Uterus (tissue), 4 donors: ENCODE measurements around the gene TMX4. TPM values are rescaled to one million over a fixed set of nuclear protein-coding genes. Genes with fewer than 3 reads are reported as not detected.

Source experiments
- DNase-seq, 2 donors: peaks; one replicate each; pipeline ENCODE4 v3.0.0-alpha.2; 2019 to 2020
- H3K27ac ChIP-seq, 2 donors: fragments of 200-600 bp; sonication (generic); 1 replicate in 1 of 2; 2 replicates in 1 of 2; pipeline ENCODE4 v1.5.1; 2016 to 2018
- H3K27me3 ChIP-seq, 2 donors: fragments of 200-600 bp; sonication (generic); one replicate each; pipeline ENCODE4 v1.5.1; 2018 to 2019; ENCODE audit warnings: control low read depth in 1 of 2
- H3K36me3 ChIP-seq, 2 donors: fragments of 200-600 bp; sonication (generic); one replicate each; pipeline ENCODE4 v1.5.1; 2019; ENCODE audit warnings: control low read depth in 1 of 2
- H3K4me1 ChIP-seq, 2 donors: fragments of 200-600 bp; sonication (generic); one replicate each; pipeline ENCODE4 v1.5.1; 2018 to 2019; ENCODE audit warnings: control low read depth in 1 of 2
- H3K4me3 ChIP-seq, 2 donors: fragments of 200-600 bp; sonication (generic); 1 replicate in 1 of 2; 2 replicates in 1 of 2; pipeline ENCODE4 v1.5.1; 2018 to 2019; ENCODE audit warnings: mild to moderate bottlenecking in 1 of 2
- H3K9me3 ChIP-seq, 2 donors: fragments of 200-600 bp; sonication (generic); one replicate each; pipeline ENCODE4 v1.5.1; 2019; ENCODE audit warnings: control low read depth in 1 of 2
- CTCF ChIP-seq, 4 experiments: fragments of 200-600 bp in 2 of 4; fragments of 450-650 bp in 2 of 4; sonication (generic) in 2 of 4; IDR thresholded peaks; one replicate each; pipeline ENCODE4 v1.5.1; 2016 to 2019; ENCODE audit warnings: antibody characterized with exemption in 4 of 4, mild to moderate bottlenecking in 2 of 4, moderate library complexity in 1 of 4
- POLR2A ChIP-seq, 2 donors: fragments of 450-650 bp; IDR thresholded peaks; one replicate each; pipeline ENCODE4 v1.6.1; 2016; ENCODE audit warnings: antibody characterized with exemption in 2 of 2, mild to moderate bottlenecking in 1 of 2, moderate library complexity in 1 of 2
- intact Hi-C: fragments of 100-400 bp; cut with DNase I; formaldehyde crosslinking; loops from one replicate; pipeline ENCODE4 v1.15.1; 2023; ENCODE audit warnings: low total_unique reads
- total RNA-seq, 4 donors: library from RNA; depleted of rRNA in 3 of 4; stranded (reverse); fragments of >200 nt in 3 of 4; gene quantifications; one replicate each; pipeline versions ENCODE4 v1.1.0 to v1.2.4, GENCODE V29; 2014 to 2023
- donor health status: DM: yes; HTN: yes; CAD: no.

The TMX4 gene
- total RNA-seq, 4 donors from 2014 or later = 36.1 to 104 (median 64.9) TPM

- no peaks in the 10 kb centered on the region for H3K9me3 ChIP-seq
- no peak overlapping the region for H3K4me3 ChIP-seq
- TF ChIP-seq POLR2A (IDR thresholded peaks at IDR 0.05) (no peak), CTCF (IDR thresholded peaks at IDR 0.05) (no peak)
- no peak overlapping the region for H3K27ac ChIP-seq
- H3K36me3 ChIP-seq = no peaks in the 10 kb centered on the region
- no peaks in the 10 kb centered on the region for H3K4me1 ChIP-seq
- no peak for DNase-seq
- no peaks in the 10 kb centered on the region for H3K27me3 ChIP-seq
- intact Hi-C loops = no loop called here
These were observed 42.4 kb upstream of the TMX4 start for GRCh38 chr20:8061861-8062518.

- TF ChIP-seq POLR2A (IDR thresholded peaks at IDR 0.05) (no peak), CTCF (IDR thresholded peaks at IDR 0.05) (no peak)
- Histone ChIP-seq H3K27ac (no peak overlapping the region), H3K36me3 (no peaks in the 10 kb centered on the region), H3K4me3 (no peak overlapping the region), H3K9me3 (no peaks in the 10 kb centered on the region), H3K27me3 (no peaks in the 10 kb centered on the region), H3K4me1 (no peaks in the 10 kb centered on the region)
- intact Hi-C loops = no loop called here
- DNase-seq = no peak
These were observed 41.4 kb upstream of the TMX4 start for GRCh38 chr20:8060977-8061376.

- H3K27ac ChIP-seq = no peak overlapping the region
- intact Hi-C loops = no loop called here
- TF ChIP-seq POLR2A (IDR thresholded peaks at IDR 0.05) (no peak), CTCF (IDR thresholded peaks at IDR 0.05) (no peak)
- H3K36me3 ChIP-seq = no peaks in the 10 kb centered on the region
- no peak overlapping the region for H3K4me3 ChIP-seq
- H3K4me1 ChIP-seq = no peaks in the 10 kb centered on the region
- no peaks in the 10 kb centered on the region for H3K27me3 ChIP-seq
- no peaks in the 10 kb centered on the region for H3K9me3 ChIP-seq
- DNase-seq = no peak
These were observed 38.3 kb upstream of the TMX4 start for GRCh38 chr20:8057871-8058270.

- Histone ChIP-seq H3K36me3 (no peaks in the 10 kb centered on the region), H3K27me3 (no peaks in the 10 kb centered on the region), H3K4me3 (no peak overlapping the region), H3K4me1 (no peaks in the 10 kb centered on the region), H3K27ac (no peak overlapping the region), H3K9me3 (no peaks in the 10 kb centered on the region)
- DNase-seq = no peak
- TF ChIP-seq POLR2A (IDR thresholded peaks at IDR 0.05) (no peak), CTCF (IDR thresholded peaks at IDR 0.05) (no peak)
- intact Hi-C loops = no loop called here
These were observed 35.5 kb upstream of the TMX4 start for GRCh38 chr20:8055096-8055495.

GRCh38 chr20:8050157-8050837 is 30.7 kb upstream of the TMX4 start:
- H3K9me3 ChIP-seq = no peaks in the 10 kb centered on the region
- H3K27ac ChIP-seq = no peak overlapping the region
- H3K4me3 ChIP-seq = no peak overlapping the region
- TF ChIP-seq POLR2A (IDR thresholded peaks at IDR 0.05) (no peak), CTCF (IDR thresholded peaks at IDR 0.05) (no peak)
- H3K4me1 ChIP-seq = no peaks in the 10 kb centered on the region
- intact Hi-C loops = no loop called here
- no peaks in the 10 kb centered on the region for H3K27me3 ChIP-seq
- H3K36me3 ChIP-seq = no peaks in the 10 kb centered on the region
- DNase-seq = no peak
